GM12878 (cell line): ENCODE measurements around the gene RERE. TPM values are rescaled to one million over a fixed set of nuclear protein-coding genes. Genes with fewer than 3 reads are reported as not detected.

ENCODE experiments used
- ASH2L ChIP-seq: fragments of 300-600, 200-600 bp; sonication (generic); IDR thresholded peaks from 2 replicates; pipeline ENCODE4 v1.6.1; 2017; ENCODE audit warnings: low read depth, mild to moderate bottlenecking, borderline replicate concordance
- MTA3 ChIP-seq: IDR thresholded peaks from 2 replicates; pipeline ENCODE4 v1.6.1; 2012; ENCODE audit warnings: low read length, inconsistent platforms, borderline replicate concordance
- NR2F1 ChIP-seq: fragments of 450-650 bp; conservative IDR thresholded peaks from 2 replicates; pipeline ENCODE4 v1.6.1; 2017; ENCODE audit warnings: mild to moderate bottlenecking
- POLR2AphosphoS2 ChIP-seq: IDR thresholded peaks from 2 replicates; pipeline ENCODE4 v1.6.1; 2011; ENCODE audit warnings: low read depth, mild to moderate bottlenecking, low read length, improper control_type of control experiment, moderate library complexity
- POLR2AphosphoS5 ChIP-seq: IDR thresholded peaks from 2 replicates; pipeline ENCODE4 v1.6.1; 2011; ENCODE audit warnings: mild to moderate bottlenecking, low read length, inconsistent platforms
- POU2F2 ChIP-seq: IDR thresholded peaks from 3 replicates; pipeline ENCODE4 v1.6.1; 2011; ENCODE audit warnings: low read depth, mild to moderate bottlenecking, low read length, borderline replicate concordance
- RUNX3 ChIP-seq: IDR thresholded peaks from 2 replicates; pipeline ENCODE4 v1.6.1; 2012; ENCODE audit warnings: low read length, inconsistent platforms
- SMC3 ChIP-seq: IDR thresholded peaks from 2 replicates; pipeline ENCODE4 v1.6.1; 2011; ENCODE audit warnings: low read length, improper control_type of control experiment, borderline replicate concordance
- TCF3 ChIP-seq: IDR thresholded peaks from 2 replicates; pipeline ENCODE4 v1.6.1; 2012; ENCODE audit warnings: low read depth, mild to moderate bottlenecking, low read length, borderline replicate concordance; ENCODE audit not compliant: insufficient read depth
- YY1 ChIP-seq: IDR thresholded peaks from 2 replicates; pipeline ENCODE4 v1.6.1; 2011; ENCODE audit warnings: low read depth, mild to moderate bottlenecking, low read length
- ZNF274 ChIP-seq: IDR thresholded peaks from one replicate; pipeline ENCODE4 v1.8.0; 2011; ENCODE audit not compliant: insufficient read length, insufficient read depth
- polyA plus RNA-seq, 11 experiments: library from polyadenylated mRNA; depleted of rRNA in 4 of 11; unstranded in 6 of 11; stranded (reverse) in 5 of 11; fragments of >200 nt; fragmentation: Nextera tagmentation in 4 of 11; fragmentation: Illumina TruSeq in 1 of 11; extraction: Ambion mirVana in 4 of 11; extraction: Trizol in 1 of 11; gene quantifications; 1 replicate in 1 of 11; 2 replicates in 10 of 11; pipeline versions ENCODE4 v1.2.1 to v1.2.3, GENCODE V29; 2011 to 2016; ENCODE audit warnings: inconsistent platforms in 2 of 11, missing spikeins in 2 of 11, low read depth in 1 of 11
- total RNA-seq, 4 experiments: library from RNA; depleted of rRNA in 3 of 4; stranded (reverse); fragments of >200 nt in 3 of 4; fragmentation: Illumina TruSeq in 1 of 4; extraction: Trizol in 1 of 4; gene quantifications; 2 replicates each; pipeline versions ENCODE4 v1.2.1 to v1.2.3, GENCODE V29; 2013 to 2021
- TF ChIP-seq, protein P1 (sequence below): IDR thresholded peaks from 2 replicates; pipeline ENCODE4 v1.6.1; 2012; ENCODE audit warnings: improper control_type of control experiment, low read depth, low read length; ENCODE audit not compliant: insufficient replicate concordance
- TF ChIP-seq, protein P2 (sequence below): fragments of 150-350 bp; IDR thresholded peaks from 2 replicates; pipeline ENCODE4 v1.6.1; 2014; ENCODE audit warnings: mild to moderate bottlenecking, low read depth, low read length
- TF ChIP-seq, protein P3 (sequence below): fragments of 450-650 bp; IDR thresholded peaks from 2 replicates; pipeline ENCODE4 v1.6.1; 2017; ENCODE audit warnings: mild to moderate bottlenecking, low read depth, inconsistent platforms; ENCODE audit not compliant: poor library complexity, severe bottlenecking
- TF ChIP-seq, protein P4 (sequence below): IDR thresholded peaks from 2 replicates; pipeline ENCODE4 v1.6.1; 2012; ENCODE audit warnings: mild to moderate bottlenecking, low read depth, low read length

Gene RERE
- total and polyA plus RNA-seq, 10 of the 15 experiments (the other 5 are each of a cell fraction or from before 2014, with no cell fraction given), result 5.2 to 60.5 (median 20.2) TPM

DNA sequence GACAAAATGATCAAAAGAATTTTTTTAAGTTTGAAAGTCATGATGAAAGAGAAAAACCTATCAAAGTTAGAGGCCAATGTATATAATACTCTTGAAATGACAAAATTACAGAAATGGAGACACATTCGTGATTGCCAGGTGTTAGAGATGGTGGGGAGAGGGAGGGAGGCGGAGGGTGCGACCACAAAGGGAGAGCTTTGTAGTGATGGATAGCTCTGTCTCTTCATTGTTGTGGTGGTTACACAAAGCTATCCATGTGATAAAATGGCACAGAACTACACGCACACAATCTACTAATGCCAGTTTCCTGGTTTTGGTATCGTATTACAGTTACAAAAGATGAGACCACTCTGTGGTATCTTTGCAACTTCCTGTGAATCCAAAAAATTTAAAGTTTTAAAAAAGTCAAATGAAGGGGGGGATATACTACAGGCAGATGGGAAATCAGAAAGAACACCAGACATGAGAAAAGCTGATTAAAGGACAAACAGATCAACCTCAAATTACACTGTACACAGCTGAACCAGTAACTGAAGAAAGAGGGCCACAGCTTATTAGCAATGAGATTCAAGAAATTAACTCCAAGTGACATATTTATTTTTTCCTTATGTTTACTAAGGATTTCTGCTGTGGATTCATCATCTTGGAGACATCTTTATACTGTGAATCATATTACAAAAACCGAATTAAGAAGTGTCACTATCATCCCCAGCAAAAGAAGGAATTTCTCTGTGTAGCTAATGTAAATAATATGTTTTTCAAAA lies 300.5 kb downstream of the RERE start (continued):
- TF ChIP-seq, protein P1, sequence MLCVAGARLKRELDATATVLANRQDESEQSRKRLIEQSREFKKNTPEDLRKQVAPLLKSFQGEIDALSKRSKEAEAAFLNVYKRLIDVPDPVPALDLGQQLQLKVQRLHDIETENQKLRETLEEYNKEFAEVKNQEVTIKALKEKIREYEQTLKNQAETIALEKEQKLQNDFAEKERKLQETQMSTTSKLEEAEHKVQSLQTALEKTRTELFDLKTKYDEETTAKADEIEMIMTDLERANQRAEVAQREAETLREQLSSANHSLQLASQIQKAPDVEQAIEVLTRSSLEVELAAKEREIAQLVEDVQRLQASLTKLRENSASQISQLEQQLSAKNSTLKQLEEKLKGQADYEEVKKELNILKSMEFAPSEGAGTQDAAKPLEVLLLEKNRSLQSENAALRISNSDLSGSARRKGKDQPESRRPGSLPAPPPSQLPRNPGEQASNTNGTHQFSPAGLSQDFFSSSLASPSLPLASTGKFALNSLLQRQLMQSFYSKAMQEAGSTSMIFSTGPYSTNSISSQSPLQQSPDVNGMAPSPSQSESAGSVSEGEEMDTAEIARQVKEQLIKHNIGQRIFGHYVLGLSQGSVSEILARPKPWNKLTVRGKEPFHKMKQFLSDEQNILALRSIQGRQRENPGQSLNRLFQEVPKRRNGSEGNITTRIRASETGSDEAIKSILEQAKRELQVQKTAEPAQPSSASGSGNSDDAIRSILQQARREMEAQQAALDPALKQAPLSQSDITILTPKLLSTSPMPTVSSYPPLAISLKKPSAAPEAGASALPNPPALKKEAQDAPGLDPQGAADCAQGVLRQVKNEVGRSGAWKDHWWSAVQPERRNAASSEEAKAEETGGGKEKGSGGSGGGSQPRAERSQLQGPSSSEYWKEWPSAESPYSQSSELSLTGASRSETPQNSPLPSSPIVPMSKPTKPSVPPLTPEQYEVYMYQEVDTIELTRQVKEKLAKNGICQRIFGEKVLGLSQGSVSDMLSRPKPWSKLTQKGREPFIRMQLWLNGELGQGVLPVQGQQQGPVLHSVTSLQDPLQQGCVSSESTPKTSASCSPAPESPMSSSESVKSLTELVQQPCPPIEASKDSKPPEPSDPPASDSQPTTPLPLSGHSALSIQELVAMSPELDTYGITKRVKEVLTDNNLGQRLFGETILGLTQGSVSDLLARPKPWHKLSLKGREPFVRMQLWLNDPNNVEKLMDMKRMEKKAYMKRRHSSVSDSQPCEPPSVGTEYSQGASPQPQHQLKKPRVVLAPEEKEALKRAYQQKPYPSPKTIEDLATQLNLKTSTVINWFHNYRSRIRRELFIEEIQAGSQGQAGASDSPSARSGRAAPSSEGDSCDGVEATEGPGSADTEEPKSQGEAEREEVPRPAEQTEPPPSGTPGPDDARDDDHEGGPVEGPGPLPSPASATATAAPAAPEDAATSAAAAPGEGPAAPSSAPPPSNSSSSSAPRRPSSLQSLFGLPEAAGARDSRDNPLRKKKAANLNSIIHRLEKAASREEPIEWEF, result no peak
- no peak for TF ChIP-seq POU2F2
- no peak for TF ChIP-seq POLR2AphosphoS5
- TF ChIP-seq ASH2L, result no peak
- TF ChIP-seq NR2F1, result peak; percentile 70; the same call in 1 of the 2 replicates
- no peak for TF ChIP-seq MTA3
- TF ChIP-seq, protein P2, sequence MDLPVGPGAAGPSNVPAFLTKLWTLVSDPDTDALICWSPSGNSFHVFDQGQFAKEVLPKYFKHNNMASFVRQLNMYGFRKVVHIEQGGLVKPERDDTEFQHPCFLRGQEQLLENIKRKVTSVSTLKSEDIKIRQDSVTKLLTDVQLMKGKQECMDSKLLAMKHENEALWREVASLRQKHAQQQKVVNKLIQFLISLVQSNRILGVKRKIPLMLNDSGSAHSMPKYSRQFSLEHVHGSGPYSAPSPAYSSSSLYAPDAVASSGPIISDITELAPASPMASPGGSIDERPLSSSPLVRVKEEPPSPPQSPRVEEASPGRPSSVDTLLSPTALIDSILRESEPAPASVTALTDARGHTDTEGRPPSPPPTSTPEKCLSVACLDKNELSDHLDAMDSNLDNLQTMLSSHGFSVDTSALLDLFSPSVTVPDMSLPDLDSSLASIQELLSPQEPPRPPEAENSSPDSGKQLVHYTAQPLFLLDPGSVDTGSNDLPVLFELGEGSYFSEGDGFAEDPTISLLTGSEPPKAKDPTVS, result no peak
- TF ChIP-seq POLR2AphosphoS2, result no peak
- TF ChIP-seq YY1, result no peak
- TF ChIP-seq, protein P3, sequence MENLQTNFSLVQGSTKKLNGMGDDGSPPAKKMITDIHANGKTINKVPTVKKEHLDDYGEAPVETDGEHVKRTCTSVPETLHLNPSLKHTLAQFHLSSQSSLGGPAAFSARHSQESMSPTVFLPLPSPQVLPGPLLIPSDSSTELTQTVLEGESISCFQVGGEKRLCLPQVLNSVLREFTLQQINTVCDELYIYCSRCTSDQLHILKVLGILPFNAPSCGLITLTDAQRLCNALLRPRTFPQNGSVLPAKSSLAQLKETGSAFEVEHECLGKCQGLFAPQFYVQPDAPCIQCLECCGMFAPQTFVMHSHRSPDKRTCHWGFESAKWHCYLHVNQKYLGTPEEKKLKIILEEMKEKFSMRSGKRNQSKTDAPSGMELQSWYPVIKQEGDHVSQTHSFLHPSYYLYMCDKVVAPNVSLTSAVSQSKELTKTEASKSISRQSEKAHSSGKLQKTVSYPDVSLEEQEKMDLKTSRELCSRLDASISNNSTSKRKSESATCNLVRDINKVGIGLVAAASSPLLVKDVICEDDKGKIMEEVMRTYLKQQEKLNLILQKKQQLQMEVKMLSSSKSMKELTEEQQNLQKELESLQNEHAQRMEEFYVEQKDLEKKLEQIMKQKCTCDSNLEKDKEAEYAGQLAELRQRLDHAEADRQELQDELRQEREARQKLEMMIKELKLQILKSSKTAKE, result no peak
- TF ChIP-seq RUNX3, result peak; percentile 86
- TF ChIP-seq TCF3, result peak; percentile 42; the same call in 1 of the 2 replicates
- TF ChIP-seq, protein P4, sequence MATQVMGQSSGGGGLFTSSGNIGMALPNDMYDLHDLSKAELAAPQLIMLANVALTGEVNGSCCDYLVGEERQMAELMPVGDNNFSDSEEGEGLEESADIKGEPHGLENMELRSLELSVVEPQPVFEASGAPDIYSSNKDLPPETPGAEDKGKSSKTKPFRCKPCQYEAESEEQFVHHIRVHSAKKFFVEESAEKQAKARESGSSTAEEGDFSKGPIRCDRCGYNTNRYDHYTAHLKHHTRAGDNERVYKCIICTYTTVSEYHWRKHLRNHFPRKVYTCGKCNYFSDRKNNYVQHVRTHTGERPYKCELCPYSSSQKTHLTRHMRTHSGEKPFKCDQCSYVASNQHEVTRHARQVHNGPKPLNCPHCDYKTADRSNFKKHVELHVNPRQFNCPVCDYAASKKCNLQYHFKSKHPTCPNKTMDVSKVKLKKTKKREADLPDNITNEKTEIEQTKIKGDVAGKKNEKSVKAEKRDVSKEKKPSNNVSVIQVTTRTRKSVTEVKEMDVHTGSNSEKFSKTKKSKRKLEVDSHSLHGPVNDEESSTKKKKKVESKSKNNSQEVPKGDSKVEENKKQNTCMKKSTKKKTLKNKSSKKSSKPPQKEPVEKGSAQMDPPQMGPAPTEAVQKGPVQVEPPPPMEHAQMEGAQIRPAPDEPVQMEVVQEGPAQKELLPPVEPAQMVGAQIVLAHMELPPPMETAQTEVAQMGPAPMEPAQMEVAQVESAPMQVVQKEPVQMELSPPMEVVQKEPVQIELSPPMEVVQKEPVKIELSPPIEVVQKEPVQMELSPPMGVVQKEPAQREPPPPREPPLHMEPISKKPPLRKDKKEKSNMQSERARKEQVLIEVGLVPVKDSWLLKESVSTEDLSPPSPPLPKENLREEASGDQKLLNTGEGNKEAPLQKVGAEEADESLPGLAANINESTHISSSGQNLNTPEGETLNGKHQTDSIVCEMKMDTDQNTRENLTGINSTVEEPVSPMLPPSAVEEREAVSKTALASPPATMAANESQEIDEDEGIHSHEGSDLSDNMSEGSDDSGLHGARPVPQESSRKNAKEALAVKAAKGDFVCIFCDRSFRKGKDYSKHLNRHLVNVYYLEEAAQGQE, result no peak
- TF ChIP-seq SMC3, result no peak
- no peak for TF ChIP-seq ZNF274
